Erythroblast (primary cell): ENCODE results near the gene BORCS8.

Experiments
- GATA1 ChIP-seq: IDR thresholded peaks from 2 replicates; pipeline ENCODE4 v1.6.1; 2011; ENCODE audit warnings: low read depth, mild to moderate bottlenecking, control low read depth, low read length, moderate library complexity
- POLR2A ChIP-seq: IDR thresholded peaks from 2 replicates; pipeline ENCODE4 v1.6.1; 2011; ENCODE audit warnings: mild to moderate bottlenecking, low read length

DNA sequence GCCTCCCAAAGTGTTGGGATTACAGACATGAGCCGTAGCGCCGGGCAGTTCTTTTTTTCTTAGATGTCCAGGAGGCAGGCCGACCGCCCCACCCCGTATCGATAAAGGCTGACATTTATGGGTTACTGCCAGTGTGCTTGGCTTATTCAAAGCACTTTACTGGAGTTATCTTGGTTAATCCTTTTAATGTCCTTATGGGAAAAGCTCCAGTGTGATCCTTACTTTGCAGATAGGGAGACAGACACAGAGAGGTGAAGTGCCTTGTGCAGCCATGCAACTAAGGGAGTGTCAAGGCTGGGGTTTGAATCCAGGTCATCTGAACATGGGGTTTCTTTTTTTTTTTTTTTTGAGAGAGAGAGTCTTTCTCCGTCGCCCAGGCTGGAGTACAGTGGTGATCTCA is 39.0 kb upstream of the BORCS8 start:
- TF ChIP-seq POLR2A (no peak), GATA1 (no peak)
